ENCODE data around the gene P2RX5.

Gene P2RX5

GRCh38 chr17:3656353-3656752 is 39.6 kb downstream of the P2RX5 start:
- DNase-seq = no peak

DNA sequence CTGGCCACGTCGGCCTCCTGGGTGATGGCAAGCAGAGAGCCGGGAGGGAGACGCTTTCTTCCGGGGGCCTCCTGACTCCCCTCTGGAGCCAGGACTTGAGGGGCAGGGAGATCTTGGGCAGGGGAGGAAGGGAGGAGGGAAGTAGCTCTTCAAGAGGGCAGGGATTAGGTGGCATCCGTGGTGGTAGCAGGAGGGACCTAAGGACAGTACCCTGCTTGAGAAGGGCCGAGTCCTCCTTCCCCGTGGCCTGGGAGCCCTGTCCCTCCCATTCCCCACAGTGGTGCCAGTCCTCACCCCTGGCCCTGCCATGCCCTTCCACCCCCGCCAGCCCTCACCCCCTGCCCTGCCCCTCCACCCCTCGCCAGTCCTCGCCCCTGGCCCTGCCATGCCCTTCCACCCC is 40.2 kb downstream of the P2RX5 start:
- no peak for DNase-seq

DNA sequence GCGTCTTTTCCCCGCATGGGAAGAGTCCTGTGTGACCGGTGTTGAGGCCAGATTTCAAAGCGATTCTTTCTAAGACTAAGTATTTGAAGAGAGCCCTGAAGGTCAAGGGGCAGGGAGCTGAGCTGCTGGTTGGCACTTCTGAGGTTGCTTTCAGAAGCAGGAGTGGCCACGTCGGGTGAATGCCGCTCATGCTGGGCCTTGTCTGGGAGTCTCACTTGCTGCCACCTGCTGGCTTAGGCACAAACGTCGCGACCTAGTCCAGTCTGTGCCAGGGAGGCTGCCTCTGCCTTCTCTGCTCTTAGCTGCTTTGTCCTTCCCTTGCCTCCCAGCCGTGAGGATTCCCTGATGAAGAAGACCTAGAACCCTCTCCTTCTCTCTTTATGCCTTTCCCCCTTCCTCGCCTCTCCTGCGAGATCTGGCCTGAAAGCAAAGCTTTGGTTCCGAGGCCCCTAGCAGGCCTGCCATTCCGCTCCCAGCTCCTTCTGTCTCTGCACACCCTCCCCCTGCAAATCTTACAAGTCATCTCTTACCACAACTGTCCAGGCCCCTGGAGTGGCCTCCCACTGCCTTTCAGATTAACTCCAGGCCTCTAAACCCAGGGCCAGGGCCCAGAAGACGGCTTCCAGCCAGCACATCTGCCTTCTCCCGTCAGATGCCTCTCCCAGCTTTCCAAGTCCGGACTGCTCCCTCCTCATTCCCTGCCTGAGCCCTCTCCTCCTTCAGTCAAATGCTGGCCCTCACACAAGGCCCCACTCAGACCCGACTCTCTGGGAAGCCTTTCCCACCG is 48.0 kb downstream of the P2RX5 start:
- DNase-seq = peak; percentile 70

DNA sequence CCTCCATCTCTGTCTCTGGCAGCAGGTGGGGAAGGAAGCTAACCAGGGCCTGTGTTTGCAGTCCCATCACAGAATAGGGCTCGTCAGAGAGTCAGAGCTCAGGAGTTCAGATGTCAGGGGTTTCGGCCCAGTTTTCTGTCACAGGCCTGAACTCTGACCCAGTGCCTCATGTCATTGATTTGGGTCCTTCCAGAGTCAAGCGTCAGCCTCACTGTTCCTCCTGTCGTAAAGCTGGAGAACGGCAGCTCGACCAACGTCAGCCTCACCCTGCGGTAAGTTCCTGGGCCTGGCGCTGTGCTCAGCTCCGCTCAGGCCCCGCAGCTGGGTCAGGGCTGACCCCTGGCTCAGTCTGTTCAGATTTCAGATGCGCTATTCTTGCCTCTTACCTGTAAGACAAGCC is 48.7 kb downstream of the P2RX5 start:
- DNase-seq = no peak

DNA sequence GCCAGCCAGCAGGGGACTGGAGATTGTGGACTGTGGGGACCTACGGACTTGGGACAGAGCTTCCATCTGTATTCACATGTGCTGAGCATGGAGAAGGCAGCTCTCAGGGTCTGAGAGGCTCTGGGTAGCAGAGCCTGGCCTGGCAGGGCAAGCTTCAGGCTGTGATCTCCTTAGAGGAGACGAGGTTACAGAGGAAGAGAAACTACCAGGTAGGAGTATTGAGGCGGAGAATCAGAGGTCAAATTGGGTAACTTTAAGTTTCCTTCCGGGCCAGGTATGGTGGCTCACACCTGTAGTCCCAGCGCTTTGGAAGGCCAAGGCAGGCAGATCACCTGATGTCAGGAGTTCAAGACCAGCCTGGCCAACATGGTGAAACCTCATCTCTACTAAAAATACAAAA is 50.6 kb downstream of the P2RX5 start:
- no peak for DNase-seq

DNA sequence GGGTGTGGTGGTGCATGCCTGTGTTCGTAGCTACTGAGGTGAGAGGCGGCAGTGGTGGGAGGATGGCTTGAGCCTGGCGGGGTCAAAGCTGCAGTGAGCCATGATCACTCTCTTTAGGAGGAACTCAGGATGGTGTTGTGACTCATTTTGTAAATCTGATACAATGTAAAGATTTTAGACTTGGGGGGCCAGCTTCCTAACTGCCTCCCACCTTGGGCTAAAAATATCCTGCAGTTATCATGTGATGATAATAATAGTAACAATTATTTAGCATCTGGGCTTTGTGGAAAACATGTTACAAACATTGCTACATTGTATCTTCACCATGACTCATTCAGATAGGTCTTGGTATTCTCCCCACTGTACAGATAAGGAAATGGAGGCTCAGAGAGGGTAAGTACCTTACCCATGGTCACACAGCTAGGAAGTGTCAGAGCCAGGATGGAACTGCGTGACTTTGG is 52.0 kb downstream of the P2RX5 start:
- DNase-seq = peak; percentile 69

- no peak for DNase-seq
These were observed 54.1 kb downstream of the P2RX5 start for GRCh38 chr17:3641717-3642486.

DNA sequence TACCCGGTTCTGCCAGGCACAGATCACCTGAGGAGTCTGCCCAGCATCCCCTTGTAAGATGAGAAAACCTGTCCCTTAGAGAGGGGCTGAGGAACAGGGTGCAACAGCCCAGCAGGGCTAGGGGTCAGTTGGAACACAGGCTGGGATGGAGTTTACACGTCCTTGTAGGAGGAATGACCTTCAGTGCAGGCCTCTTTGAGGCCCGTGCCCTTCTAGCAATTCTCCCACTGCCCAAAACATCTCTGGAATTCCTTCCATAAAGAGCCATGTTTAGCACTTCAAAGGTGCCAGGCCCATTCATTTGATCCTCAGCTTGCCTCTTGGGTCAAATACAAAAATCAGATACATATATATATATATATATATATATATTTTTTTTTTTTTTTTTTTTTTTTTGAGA is 54.9 kb downstream of the P2RX5 start:
- DNase-seq = no peak

- peak; percentile 76 for DNase-seq
These were observed 55.9 kb downstream of the P2RX5 start for GRCh38 chr17:3639981-3640596.

GRCh38 chr17:3636908-3637373 is 59.0 kb downstream of the P2RX5 start:
- DNase-seq = peak; percentile 63

DNA sequence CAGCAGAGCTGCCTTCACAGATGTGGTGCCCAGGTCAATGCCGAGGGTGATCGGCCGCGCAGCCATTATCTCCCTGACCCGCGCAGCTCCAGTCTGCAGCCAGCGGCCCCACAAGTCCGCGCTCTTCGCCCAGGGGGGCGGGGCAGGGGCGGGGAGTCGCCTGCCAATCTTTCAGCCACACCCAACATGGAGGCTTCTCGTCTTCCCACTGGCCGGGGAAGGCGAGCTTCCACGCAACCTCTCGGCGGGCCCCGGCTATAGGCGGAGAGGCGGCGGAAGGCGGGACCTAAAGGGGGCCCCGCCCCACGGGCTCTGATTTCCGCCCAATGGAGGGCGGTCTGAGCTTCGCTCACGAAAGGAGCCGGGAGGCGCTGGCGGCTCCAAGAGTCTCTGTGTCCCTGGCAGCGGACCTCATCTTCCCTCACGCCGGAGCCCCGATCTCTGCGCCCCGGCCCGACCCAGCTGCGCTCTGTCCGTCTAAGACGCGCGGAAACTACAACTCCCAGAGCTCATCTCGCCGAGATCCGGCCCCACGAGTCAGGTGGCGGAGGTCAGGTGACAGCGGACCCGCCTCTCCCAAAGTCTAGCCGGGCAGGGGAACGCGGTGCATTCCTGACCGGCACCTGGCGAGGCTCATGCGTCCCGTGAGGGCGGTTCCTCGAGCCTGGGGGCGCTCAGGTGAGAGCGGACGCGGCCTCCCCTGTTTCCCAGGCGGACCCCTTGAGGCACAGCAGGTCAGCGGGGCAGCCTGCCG is 59.6 kb downstream of the P2RX5 start, which contains the start of the genes CTNS and SHPK:
CTNS (plus strand) TSS at position 607 of the 754 bp plus-strand sequence. CDS start 3,447 bp downstream, outside the sequence.
SHPK (minus strand) TSS at position 97 of the 754 bp plus-strand sequence; CDS start at position 66, 31 bp downstream.
- DNase-seq = peak; percentile 96

DNA sequence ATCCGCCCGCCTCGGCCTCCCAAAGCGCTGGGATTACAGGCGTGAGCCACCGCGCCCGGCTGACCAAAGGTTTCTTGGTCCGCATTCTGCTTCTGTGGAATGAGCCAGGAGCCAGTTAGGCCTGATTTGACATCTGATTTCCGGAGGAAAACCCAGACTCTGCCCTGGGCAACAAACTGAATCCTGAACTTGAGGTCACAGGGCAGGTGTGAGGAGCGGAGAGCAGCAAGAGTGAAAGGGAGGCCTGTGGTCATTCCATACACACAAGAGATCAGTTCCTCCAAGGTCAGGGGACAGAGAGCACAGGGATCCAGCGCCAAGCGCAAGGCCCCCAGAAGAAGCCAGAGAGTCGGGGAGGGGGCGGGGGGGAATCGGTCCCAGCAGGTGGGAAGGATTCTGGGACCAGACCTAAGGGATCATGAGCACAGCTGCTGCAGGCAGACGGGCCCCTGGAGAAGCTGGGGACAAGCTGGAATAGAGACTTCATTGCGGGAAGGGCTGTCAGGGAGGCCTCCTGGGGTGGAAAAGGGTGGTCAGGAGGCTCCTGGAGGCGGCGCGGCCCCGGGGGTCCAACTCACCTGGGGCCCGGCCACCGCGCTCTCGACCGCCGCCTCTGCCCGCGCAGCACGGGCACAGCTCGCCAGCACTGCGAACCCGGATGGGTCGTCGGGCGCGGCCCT is 60.3 kb downstream of the P2RX5 start:
- DNase-seq = no peak

GRCh38 chr17:3632287-3632686 is 63.7 kb downstream of the P2RX5 start:
- DNase-seq = no peak

GRCh38 chr17:3630781-3631180 is 65.2 kb downstream of the P2RX5 start:
- no peak for DNase-seq

DNA sequence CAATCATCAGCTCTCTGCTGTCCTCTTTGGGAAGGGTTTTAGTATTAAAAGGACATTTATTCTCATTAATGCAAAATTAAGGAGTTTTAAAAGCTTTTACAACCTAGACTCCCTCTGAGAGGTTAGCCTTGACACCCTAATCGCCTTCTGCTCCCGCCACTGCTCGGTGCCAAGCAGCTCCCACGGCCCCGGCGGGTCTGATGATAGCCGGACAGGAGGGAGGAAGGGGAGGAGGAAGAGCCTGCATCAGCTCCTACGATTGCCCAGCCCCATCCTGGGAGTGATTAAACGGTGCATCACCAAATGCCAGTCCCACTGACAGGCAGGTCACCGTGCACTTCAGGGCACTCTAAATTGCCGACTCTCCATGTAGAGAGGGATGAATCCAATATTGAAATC is 68.2 kb downstream of the P2RX5 start:
- no peak for DNase-seq

- DNase-seq = no peak
These were observed 68.9 kb downstream of the P2RX5 start for GRCh38 chr17:3626831-3627768.

Data from activated CD8-positive, alpha-beta memory T cell treated with anti-CD3 and anti-CD28 coated beads, Interleukin-2, amount 50 U/mL, for 48 hours (primary cell).